ENCODE measurements around the gene DHRS7B.

GRCh38 chr17:21090902-21091618, 35.7 kb upstream of the DHRS7B start:
- no peak for TF ChIP-seq CTCF (IDR thresholded peaks at IDR 0.05)
- TF ChIP-seq ZFX (IDR thresholded peaks at IDR 0.05; ENCODE audit: borderline replicate concordance) = no peak

All from 22Rv1 (cell line).